Adipose tissue (tissue), 3 donors: ENCODE results near the gene TDRD15. TPM values are rescaled to one million over a fixed set of nuclear protein-coding genes. Genes with fewer than 3 reads are reported as not detected.
"Not testable (repeated sequence)": the region's sequence is repeated elsewhere in the genome, so short reads cannot be mapped to it uniquely, and the experiment has no call there.

Experiments used
- H3K27ac ChIP-seq: one replicate; pipeline ENCODE4 v1.5.1; 2013; ENCODE audit warnings: low read depth, low read length
- WGBS, 3 donors: extraction: QIAGEN DNeasy Blood & Tissue Kit; methylation state at CpG; one replicate each; pipeline ENCODE4 v1.1.7; 2013; 5-methylcytosine and 5-hydroxymethylcytosine counted together
- polyA plus RNA-seq, 3 donors: library from polyadenylated mRNA; stranded (reverse); fragments of 200-250 nt; gene quantifications; one replicate each; pipeline ENCODE4 v1.2.3, GENCODE V29; 2013
- donor health status: healthy with polysubstance abuse.
- donor health status: Bipolar disorder and iron deficiency.
- donor health status: healthy.

TDRD15 gene
- not detected for polyA plus RNA-seq

- H3K27ac ChIP-seq, result no peak within 1 kb of the TSS
These were observed at the start of gene TDRD15 for GRCh38 chr2:21123473-21124393. TSS of gene TDRD15 (plus strand) at chr2:21123968. CDS start at chr2:21137468, 13,500 bp downstream.

DNA sequence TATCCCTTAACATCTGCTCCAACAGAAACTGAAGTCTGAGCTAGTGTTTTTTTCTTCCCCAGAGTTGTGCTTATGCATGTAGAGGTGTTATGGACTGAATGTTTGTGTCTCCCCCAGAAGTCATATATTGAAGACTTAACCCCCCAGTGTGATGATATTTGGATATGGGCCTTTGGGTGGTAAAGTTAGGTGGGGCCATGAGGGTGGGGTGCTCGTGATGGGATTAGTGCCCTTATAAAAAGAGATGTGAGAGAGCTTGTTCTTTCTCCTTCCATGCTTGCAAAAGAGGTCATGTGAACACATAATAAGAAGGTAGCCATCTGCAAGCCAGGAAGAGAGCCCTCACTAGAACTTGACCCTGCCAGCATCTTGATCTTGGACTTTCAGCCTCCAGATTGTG is 45.5 kb upstream of the TDRD15 start:
- 69 to 74% (median 71%) methylated on average over 1 of the region's 1 CpG for WGBS, 3 donors
- H3K27ac ChIP-seq, result no peak overlapping the region

More at GRCh38 chr2:21123473-21124393, at the start of gene TDRD15:
- 92 to 95% (median 92%) methylated on average over 27 of the region's 27 CpGs for WGBS, 3 donors

DNA sequence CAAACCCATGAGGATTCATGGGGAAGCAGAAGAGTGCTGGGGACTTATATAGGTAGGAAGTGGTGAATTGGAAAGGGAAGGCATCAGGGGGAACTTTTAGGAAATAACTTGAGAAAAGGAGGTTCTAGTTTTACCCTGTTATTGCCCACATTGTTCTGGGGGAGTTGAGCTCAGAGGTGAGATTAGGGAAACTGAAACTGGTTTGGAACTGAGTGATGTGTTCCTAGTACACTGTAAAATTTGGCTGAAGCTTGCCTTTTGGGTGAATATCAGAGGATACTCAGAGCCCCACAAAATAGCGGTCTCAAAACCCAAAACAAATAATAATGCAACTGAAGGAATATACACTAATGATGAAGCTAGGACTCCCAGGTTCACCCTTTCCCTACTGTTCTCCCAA is 40.3 kb upstream of the TDRD15 start:
- 93 to 97% (median 93%) methylated on average over 1 of the region's 1 CpG for WGBS, 3 donors
- no peak overlapping the region for H3K27ac ChIP-seq

- no peak overlapping the region for H3K27ac ChIP-seq
- 71 to 78% (median 76%) methylated on average over 4 of the region's 4 CpGs for WGBS, 3 donors
These were observed 39.4 kb upstream of the TDRD15 start for GRCh38 chr2:21084401-21084800.

DNA sequence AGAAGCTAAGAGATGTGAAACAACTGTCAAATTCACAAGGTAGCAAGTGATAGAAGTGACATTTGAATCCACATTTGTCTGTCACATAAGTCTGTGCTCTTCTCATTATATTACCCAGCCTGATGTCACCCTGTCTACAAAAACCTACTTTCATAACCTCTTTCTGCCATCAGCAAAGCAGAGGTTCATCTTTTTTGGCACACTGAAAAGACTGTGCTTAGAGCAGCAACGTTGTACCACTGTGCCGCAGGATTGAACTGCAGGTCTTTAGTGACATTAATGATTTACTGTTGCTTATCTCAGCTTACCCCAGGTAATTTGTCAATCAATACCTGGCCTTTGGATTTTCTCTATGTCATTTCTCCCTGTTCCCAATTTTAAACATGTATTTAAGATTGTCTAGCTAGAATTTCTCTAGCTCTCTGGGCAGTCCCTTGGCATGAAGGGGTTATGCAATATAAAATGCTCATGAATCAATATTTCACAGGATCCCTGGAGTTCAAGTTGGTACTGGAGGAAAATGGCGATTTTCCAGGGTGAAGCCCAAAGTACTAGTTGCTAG is 31.4 kb upstream of the TDRD15 start:
- 19 to 60% (median 53%) methylated on average over 3 of the region's 3 CpGs for WGBS, 3 donors

DNA sequence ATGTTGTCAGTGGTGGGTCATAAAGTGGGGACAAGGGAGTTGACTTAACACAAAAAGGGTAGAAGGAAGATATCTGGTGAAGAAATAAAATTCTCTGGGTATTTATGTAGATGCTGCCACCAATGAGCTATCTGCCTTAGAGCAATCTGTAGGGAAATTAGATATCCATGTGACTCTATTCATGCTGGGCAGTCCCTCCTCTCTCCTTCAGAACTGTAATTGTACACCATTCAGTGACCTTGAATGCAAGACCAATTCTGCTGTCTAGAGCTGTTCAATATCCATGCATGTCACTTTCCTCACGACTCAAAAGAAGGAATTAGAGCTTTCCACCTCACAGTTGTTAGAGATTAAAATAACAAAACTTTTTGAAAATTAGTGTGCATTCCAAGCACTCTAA is 28.6 kb upstream of the TDRD15 start:
- 29 to 52% (median 51%) methylated on average over 1 of the region's 1 CpG for WGBS, 3 donors
- no peak overlapping the region for H3K27ac ChIP-seq

More for the DNA sequence above, 31.4 kb upstream of the TDRD15 start:
- no peak overlapping the region for H3K27ac ChIP-seq

DNA sequence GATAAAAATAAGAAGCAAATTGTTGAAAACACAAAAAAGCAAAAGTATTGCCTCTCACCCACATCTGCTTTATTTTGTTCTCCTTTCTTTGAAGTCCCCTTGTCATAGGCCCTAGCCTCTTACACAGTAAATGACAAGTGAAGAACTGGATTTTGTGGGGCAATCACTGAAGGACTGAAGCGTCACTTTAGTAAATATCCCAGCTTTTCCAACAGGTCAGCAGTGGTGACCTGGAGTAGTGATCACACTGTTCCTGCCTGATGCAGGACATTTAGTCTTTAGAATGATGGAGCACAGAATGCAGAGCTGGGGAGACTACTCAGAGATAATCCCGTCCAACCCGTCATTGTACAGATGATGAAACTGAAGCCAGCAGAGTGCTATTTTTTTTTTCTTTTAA is 28.1 kb upstream of the TDRD15 start:
- H3K27ac ChIP-seq, result no peak overlapping the region
- WGBS, 3 donors, result 63 to 72% (median 67%) methylated on average over 3 of the region's 3 CpGs

DNA sequence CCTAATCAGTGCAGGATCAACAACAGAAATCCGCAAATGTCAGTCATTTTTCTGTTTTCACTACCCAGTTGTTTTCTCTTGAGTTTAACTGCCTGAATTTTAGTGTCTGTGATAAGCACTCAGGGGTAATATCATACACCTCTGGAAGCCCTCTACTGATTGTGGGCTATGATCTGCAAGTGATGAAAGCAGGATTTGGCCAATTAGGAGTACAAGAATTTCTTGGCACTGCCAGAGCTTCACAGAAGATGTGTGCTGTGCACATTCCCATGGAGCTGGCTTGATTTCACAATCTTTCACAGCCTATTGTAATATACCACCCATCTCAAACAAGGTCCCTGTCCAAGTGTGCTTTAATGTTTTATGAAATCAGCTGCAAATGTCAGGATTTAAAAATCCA is 27.3 kb upstream of the TDRD15 start:
- WGBS, 3 donors, result 84 to 91% (median 89%) methylated on average over 1 of the region's 1 CpG

GRCh38 chr2:21097331-21097730 is 26.4 kb upstream of the TDRD15 start:
- no peak overlapping the region for H3K27ac ChIP-seq
- 39 to 71% (median 65%) methylated on average over 6 of the region's 6 CpGs for WGBS, 3 donors

More for the DNA sequence above, 27.3 kb upstream of the TDRD15 start:
- H3K27ac ChIP-seq, result no peak overlapping the region

GRCh38 chr2:21098294-21098693 is 25.5 kb upstream of the TDRD15 start:
- 88 to 97% (median 88%) methylated on average over 1 of the region's 1 CpG for WGBS, 3 donors

DNA sequence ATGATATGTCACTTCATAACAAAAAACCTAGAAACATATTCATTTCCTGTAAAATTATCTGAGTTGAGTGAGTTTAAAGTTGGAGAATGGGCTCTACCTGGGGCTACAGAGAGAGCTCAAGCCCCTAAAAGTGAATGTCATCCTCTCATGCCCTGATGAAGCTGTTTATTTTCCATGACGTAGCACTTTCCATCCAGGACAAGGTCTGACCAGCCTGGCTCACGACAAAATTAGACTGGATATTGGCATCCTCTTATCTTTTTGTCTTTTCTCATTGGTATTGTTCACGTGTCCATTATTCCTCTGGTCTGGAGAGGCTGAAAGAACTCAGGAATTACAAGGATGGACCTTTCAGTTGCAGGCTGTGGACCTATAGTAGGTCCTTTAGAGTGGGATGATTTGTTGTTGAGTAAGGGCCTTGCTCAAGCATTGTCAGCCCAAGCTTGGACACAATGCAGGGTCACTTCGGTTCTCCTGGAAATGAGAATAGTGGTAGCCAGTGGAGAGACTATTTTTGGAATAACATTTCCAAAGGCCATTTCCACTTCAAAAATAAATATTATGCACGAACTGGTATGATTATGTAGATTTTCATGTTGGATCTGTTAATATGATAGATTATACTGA is 24.4 kb upstream of the TDRD15 start:
- no peak overlapping the region for H3K27ac ChIP-seq
- 61 to 73% (median 68%) methylated on average over 5 of the region's 5 CpGs for WGBS, 3 donors

More at GRCh38 chr2:21098294-21098693, 25.5 kb upstream of the TDRD15 start:
- H3K27ac ChIP-seq, result no peak overlapping the region

DNA sequence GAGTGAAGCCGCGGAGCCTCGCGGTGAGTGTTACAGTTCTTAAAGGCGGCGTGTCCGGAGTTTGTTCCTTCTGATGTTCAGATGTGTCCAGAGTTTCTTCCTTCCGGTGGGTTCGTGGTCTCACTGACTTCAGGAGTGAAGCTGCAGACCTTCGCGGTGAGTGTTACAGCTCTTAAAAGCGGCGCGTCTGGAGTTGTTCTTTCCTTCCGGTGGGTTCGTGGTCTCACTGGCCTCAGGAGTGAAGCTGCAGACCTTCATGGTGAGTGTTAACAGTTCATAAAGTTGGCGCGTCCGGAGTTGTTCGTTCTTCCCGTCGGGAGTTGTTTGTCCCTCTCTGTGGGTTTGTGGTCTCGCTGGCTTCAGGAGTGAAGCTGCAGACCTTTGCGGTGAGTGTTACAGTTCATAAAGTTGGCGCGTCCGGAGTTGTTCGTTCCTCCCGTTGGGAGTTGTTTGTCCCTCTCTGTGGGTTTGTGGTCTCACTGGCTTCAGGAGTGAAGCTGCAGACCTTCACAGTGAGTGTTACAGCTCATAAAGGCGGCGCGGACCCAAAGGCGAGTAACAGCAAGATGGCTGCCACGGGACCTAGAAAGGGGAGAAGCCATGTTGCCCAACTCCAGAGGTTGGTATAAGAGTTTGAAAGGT is 22.1 kb upstream of the TDRD15 start:
- not testable (repeated sequence) for H3K27ac ChIP-seq
- 92 to 94% (median 92%) methylated on average over 34 of the region's 34 CpGs for WGBS, 3 donors

DNA sequence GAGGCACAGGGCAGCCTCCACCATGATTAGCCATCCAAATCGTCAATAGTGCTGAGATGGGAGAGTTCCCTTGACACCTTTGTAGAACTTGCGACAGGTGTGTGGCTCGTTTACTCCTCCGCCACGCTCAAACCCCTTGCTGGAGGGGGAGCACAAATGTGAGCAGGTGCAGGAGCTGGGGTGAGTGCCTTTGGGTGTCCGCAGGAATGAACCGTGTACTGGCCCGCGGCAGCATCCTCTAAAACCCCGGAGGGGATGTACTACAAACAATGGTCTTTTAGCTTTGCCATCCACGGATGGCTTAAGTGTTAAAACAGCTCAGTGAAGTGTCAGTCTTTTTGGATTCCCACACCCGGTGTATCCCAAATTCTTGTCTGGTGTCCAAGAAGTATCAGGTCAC is 21.4 kb upstream of the TDRD15 start:
- 89 to 90% (median 90%) methylated on average over 12 of the region's 12 CpGs for WGBS, 3 donors
- no peak overlapping the region for H3K27ac ChIP-seq

- 39 to 65% (median 58%) methylated on average over 1 of the region's 1 CpG for WGBS, 3 donors
These were observed 20.4 kb upstream of the TDRD15 start for GRCh38 chr2:21103274-21103891.

DNA sequence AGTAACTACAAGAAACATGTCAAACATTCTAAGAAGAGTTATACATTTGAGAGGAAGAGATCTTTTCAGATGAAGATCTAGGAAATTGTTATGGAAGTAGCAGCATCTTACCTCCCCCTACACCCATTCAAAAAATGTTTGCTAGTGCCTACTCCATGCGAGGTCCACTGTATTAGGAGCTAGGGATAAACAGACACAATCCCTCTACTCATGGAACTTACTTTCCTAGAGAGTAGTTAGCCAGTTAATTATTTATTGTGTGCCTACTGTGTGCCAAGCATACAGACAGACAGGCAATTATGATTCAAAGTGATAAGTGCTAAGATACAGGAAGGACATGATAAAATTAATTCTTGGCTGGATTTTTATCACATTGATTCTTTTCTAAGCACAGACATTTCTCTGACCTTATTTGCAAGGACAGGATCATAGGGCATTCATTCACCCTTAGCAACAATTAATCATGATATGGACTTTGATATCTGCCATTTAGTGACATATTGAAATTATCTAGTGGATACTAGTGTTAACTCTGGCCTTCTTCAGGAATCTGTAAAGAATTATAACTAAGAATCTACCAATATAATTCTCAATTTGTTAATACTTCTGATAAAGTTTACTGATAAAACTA is 19.6 kb upstream of the TDRD15 start:
- no peak overlapping the region for H3K27ac ChIP-seq
- WGBS, 3 donors, result 65 to 72% (median 68%) methylated on average over 1 of the region's 1 CpG

More at GRCh38 chr2:21103274-21103891, 20.4 kb upstream of the TDRD15 start:
- H3K27ac ChIP-seq, result no peak overlapping the region

GRCh38 chr2:21111012-21111411 is 12.8 kb upstream of the TDRD15 start:
- WGBS, 3 donors, result 73 to 84% (median 80%) methylated on average over 1 of the region's 1 CpG
- no peak overlapping the region for H3K27ac ChIP-seq

DNA sequence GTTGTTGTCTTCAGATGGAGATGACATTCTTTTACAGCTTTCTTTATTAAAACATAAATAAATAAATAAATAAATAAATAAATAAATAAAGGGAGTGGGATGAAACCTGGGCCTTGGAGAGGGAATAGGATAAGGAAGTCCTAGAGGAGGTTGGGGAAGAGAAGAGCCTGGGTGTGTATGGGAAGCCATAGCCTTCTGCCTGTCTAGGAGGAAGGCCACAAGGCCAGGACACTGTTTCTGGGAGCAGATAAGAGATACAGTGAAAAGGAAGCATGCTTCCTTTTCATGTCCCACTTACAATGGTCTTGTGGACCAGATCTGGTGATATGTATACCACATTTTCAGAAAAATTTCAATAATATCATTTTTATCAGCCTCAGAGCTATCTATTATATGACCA is 6.1 kb upstream of the TDRD15 start:
- H3K27ac ChIP-seq, result no peak overlapping the region
